NCI-H226 (cell line): ENCODE results near the gene MSRB3.
"Not testable (repeated sequence)": the region's sequence is repeated elsewhere in the genome, so short reads cannot be mapped to it uniquely, and the experiment has no call there.

ENCODE experiments used
- DNase-seq: peaks from one replicate; pipeline ENCODE4 v3.0.0-alpha.2; 2015

MSRB3 gene

DNA sequence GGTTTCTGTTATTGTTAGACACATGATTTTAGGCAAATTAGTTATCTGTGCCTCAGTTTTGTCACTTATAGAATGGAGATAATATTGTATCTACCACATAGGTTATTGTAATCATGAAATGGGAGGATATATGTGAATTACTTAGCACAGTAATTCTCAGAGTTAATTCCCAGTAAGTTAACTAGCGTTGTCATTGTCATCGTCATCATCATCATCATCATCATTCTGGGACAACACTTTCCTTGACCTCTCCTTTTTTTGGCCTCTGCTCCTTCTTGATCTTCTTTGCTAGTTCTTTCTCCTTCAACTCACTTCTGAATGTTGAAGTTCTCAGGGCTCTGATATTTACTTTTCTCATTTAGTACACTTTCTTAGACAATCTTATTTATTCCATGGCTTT is 13.8 kb downstream of the MSRB3 start:
- no peak for DNase-seq

DNA sequence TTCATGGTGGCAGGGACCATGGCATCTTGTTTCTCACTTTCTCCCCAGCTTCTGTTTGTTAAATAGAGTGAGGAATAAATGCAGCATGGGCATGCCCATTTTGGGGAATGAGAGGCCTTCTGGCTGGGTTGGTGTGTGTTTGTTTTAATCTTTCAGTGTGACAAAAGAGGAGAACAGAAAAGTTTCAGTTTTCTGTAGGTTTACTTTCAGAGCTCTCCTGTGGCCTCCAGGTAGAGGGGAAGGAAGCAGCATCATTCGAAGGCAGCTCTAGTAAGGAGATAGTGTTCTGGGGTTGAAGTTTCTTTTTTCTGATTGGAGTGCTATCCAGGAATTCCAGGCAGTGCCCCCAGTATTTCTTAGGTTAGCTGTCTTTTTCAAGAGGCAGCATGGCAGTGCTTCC is 15.3 kb downstream of the MSRB3 start:
- DNase-seq = no peak

DNA sequence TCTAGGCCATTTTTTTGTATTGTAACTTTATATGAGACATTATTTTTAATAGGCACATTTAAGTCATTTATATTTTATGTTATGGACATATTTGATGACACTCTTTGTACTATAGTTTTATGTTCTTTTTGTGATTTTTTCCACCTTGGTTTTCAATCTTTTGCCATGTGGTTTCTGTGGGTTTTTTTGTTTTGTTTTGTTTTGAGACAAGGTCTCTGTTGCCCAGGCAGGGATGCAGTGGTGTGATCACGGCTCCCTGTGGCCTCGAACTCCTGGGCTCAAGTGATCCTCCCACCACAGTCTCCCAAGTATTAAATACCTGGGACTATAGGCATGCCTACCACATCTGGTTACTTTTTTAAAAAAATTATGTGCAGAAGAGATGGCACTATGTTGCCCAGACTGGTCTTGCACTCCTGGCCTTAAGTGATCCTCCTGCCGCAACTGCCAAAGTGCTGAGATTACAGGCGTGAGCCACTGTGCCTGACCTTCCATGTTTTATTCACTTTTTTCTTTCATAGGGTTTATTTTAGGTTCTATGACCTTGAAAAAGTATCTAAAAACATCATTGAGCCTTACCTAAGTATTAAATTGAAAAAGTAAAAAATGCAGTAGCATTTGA is 16.3 kb downstream of the MSRB3 start:
- DNase-seq = no peak

DNA sequence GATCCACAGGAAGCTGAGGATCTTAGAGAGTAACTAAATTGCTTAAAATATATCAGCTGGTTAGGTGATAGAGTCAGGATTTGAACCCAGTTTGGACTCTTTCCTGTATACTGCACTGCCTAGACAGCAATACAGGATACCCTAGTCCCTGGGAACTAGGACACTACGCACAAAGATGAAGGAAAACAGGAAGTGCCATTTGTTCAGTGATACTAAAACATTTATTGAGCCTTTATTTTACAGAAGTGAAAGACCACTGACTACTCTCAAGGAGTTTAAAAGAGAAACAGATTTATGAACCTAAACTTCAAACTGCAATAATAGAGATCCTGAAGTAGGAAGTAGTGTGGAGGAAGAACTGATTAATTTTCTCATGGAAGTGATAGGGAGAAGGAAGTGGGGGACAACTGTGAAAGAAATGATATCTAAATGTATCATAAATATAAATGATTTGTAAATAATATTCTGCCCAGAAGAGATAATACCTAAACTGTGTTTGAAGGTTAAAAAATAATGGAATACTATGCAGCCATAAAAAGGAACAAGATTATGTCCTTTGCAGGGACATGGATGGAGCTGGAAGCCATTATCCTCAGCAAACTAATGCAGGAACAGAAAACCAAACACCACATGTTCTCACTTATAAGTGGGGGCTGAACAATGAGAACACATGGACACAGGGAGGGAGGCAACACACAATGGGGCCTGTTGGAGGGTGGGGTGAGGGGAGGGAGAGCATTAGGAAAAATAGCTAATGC is 18.2 kb downstream of the MSRB3 start:
- DNase-seq = no peak

DNA sequence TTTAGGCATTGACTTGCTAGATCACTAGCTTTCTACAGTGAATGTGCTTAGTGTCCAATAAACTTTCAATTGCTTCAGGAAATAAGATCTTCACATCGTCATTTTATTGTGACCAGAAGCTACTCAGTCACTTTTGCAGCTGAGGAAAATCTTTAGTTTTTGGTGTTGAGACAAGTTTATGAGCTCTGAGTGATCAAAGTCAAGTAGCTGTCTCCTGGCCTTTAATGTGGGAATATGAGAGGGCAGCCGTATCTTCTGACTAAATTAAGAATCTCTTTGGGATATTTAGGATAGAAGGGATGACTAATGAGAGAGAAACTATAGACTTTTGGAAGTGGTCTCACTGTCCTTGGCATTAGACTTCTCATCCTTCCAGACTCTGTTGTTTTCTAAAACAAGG is 21.6 kb downstream of the MSRB3 start:
- DNase-seq = no peak

DNA sequence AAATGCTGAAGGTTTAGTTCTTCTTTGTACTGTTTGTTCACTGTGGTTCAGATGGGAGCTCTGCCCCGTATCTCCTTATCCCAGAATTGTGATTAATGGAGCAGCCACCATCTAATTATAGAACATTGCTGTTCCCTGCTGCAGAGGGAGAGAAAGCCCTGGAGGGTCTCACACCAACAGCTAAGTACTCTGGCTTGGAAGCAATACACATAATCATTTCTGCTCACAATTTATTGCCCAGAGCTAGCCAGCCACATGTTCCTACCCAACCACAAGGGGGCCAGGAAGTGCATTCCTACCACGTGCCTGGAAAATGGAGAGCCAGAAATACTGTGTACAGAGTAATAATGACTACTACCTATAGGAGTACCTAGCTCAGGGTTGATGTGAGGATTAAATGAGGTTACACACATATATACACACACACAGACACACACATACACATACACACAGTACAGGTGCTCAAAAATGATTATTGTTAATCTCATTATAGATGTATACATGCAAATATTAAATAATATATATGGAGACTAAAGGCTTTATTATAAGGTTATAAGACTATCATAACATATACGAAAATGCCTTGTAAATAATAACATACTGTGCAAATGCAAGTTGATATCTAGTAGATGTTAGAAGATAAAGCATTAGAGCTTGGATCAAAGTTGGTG is 22.3 kb downstream of the MSRB3 start:
- DNase-seq = peak; percentile 37

DNA sequence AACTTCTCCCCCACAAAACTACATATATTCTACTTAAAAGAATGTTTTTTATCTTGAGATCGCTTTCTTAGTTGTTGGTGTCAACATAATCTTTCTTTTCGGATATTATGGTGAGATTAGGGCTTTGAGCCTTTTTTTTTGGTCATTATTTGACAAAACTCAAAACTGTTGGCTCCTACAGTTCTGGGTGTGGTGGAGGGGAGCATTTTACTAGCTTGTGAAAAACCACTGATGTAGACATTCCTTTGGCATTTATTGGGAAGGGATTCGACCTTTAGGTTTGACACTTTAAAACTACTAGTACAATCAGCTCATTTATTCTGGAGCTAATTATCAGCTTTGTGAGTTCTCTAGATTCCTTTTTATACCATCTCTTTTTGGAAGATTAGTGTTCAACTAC is 24.4 kb downstream of the MSRB3 start:
- no peak for DNase-seq

DNA sequence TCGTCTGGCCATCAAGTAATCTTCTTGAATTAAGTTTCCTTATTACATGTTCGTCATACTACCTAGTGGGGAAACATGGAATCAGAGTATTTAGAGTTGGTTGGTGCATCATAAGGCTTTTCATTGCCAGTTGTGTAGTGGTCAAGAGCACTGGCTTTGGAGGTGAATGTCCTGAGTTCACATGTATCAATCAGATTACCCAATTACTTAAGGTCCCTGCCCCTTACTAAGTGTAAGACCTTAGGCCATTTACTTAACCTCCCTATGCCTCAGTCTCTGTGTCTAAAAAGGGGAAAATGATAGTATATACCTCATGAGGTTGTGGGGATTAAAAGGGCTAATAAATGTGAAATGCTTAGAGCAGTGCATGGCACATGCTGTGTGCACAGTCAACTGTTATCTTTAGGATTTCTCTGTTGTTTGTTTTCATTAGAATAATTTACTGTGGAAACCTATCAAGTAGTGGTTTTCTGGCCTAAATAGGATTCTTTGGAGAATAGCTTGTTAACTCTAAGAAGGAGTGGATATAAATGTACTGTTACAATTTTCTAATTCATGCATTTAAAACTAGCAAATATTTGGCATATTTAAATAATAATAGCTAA is 27.0 kb downstream of the MSRB3 start:
- DNase-seq = no peak

DNA sequence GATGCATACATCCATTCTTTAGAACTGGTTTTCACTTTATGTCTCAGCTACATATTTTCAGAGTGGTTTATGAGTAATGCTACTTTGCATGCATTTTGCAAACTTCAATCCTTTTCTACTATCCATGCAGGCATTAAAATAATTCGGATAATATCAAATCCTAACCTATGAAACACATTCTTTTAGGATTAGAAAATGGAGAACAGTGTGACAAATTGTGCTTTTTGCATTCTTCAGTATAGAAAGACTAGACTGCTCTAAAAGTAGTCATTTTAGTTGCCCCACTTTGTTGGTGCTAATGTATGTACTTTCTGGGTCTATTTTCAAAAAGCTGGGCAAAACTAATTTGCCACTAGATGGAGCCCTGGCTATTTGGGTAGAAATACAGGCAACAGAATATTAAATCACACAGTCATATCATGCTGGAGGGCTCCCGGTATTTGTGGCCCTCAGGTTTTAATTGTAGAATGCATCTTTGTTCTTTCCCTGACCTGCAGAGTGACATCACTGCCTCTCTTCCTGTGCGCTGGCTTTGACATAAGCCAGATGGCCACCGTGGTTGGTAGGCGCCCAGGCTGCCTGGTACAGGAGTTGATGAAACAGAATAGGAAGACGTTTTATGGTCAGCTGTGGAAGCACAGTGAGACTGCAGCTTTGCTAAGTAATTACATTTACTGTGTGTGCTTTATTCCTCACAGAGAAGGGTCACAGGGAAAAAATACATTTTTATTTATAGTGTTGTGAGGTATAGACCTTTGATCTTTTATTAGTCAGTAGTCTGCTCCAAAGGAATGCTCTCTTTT is 28.1 kb downstream of the MSRB3 start:
- DNase-seq = peak; percentile 15

DNA sequence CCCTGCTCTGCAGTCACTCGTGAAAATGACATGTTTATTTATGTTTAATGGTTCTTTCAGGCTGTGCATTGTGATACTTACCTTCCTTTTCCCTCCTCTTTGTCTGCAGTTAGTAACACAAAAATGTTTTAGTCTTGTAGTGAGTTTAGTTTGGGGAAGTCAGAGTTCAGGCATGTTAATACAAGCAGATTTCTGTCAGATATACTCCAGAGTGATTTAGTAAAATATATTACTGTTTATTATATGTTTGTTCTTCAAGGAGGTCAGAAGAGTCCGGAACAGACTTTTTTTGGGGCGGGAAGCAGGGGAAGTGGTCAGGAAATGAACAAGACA is 28.7 kb downstream of the MSRB3 start:
- DNase-seq = no peak

DNA sequence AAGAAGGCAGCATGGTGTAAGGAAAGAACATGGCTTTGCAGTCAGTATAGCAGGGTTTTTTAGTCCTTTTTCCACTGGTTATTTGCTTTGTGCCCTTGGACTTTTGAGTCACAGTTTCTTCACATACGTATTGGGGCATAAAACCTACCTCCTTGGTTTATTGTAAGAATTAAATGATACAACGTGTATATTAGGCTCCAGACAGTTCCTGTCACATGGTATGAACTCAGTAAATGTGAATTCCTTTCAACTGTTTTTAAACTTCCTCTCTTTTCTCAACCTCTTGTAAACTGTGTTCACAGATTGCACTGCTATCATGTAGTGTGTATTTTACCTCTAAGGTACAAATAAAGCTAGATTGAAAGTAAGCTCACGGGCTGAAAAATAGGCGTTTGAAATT is 29.5 kb downstream of the MSRB3 start:
- DNase-seq = no peak

DNA sequence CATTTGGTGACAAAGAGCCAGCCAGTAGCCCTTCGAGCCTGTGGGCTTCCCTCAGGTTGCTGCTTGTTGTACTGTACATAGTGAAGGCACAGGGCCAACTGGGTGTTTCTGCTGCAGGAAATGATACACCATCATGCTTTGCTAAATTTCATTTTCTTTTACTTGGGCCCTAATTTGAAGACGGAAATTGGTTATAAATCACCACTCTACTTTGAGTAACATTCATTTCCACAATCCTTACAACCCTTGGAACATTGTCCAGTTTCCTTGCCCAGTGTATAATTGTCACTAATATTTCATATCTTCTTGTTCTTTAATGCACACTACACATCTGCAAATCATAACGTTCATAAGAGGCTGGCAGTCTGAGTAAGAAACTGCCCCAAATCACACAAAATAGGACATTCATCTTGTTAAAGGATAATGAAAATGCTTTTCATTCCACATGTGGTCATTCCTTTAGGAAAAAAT is 30.2 kb downstream of the MSRB3 start:
- no peak for DNase-seq

DNA sequence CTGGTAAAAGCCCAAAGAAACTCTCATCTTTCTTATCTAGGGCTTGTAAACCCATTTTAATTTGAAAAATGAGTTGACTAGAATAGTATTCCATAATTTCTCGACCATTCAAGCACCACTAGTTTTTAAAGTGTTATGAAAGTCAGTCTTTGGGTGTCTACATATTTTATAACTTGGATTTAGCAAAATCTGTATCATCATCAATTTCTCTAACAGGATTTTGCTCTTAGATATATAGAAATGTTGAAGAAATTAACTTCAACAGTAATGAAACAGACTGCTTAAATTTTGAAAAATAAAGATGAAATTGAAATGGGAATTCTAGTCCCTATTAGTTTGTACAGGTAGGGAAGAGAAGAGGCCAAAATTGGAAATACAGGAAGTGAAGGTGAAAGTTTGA is 32.8 kb downstream of the MSRB3 start:
- DNase-seq = no peak

DNA sequence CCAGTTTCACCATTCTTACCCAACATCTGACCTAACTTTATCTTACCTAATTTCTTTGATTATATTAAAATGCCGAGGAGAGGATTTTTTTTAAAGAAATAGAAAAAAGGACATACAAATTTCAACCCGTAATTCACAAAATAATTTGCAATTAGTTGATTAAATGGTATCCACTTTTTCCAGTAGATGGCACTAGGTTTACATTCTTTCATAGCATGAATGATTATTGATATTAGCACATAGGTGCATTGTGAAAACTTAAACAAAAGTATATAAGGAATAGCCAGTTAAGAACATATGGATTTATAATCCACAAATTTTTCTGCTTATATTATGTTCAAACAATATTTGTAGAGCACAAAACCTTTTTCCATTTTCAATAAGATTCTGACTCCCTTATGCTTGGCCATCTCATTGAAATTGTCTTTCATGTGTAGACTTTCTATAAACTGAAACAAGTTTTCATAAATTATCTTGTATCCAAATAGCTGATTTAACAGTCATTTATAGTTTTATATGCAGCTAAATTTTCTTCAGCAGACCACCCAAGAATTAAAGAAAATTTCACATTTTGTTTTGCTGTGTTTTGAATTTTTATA is 35.3 kb downstream of the MSRB3 start:
- peak; percentile 14 for DNase-seq

DNA sequence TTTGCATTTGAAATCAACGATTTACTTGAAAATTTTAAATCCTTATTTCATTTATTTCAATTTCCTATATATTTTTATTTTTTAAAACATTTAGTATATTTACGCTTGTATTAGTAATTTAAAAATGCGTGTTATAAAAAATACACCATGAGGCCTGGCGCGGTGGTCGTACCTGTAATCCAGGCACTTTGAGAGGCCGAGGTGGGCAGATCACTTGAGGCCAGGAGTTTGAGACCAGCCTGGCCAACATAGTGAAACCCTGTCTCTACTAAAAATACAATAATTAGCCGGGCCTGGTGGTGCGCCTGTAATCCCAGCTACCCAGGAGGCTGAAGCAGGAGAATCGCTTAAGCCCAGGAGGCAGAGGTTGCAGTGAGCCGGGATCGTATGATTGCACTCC is 36.8 kb downstream of the MSRB3 start:
- DNase-seq = not testable (repeated sequence)

DNA sequence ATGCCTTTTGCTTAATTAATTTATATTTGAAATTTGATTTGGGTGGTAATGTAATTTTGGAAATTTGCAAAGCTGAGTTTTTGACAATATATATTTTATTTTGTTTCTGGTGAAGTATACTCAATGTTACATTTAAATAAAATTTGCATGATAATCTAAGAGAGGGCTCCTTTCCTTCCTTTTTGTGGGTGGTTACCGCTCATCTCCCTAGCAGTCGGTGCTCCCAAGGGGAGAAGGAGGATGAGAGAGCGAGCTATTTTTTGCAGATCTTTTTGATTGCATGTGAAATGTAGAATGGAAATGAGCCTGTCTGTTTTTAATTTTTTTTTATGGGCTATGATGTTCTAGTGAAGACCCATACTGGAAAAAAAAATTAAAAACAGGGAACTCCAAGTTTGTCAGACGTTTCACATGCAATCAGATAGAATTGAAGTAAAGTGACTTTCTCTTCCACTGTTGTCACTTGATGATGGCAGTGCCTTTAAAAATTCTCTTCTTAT is 39.8 kb downstream of the MSRB3 start:
- DNase-seq = no peak

DNA sequence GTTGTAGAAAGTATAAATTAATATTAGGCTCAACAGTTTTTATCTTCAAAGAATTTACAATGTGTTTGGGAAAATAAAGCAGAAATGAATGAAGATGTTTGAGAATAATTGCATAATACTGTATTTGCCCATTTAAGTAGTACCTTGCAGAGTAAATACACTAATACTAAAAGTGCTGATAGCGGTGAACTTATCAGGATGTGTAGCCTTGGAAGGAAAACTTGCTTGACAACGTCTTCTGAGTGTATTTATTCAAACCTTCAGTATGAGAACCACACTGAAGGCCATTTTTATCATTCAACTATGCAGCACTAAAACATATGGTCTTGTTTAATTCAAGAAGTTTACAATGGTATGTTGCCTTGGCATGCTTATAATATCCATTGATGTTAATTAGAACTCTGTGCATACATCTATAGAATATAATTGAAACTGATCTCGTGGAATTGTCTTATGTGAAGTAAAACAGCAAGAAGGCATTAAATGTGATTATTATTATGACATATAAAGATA is 41.3 kb downstream of the MSRB3 start:
- DNase-seq = no peak

DNA sequence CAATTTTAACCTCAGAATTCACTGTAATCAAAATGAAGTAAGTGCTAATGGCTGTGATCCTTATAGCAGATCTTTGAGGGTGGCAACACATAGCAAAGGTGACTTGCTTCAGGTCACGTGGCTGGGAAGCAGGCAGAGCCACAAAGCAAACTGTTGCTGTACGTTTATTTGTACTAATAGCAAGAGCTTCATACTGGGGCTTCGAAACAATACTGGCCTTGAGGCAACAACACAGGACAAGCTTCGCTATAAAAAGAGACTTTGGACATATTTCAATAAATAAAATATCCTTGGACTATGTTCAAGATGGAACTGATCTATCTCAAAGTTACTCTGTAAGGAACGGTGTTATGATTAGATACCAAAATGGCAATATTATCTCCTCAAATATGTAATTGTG is 44.6 kb downstream of the MSRB3 start:
- no peak for DNase-seq

DNA sequence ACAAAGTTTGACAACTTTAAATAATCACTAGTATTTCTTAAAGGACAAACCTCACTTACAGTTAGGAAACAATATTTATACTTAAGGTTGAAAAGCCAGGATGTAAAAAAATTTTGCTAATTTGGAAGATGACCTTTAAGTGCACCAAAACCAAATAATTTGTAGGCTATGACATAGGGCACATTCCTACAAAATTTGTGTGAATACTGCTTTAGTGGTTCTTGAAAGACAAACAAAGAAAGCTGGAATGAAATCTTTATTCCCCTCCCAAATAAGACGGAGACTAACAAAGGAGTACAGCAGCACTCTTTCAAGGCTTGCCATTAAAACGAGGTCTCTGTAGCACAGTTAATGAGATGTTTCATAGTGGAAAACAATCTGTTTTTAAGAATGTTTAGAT is 45.6 kb downstream of the MSRB3 start:
- DNase-seq = no peak

DNA sequence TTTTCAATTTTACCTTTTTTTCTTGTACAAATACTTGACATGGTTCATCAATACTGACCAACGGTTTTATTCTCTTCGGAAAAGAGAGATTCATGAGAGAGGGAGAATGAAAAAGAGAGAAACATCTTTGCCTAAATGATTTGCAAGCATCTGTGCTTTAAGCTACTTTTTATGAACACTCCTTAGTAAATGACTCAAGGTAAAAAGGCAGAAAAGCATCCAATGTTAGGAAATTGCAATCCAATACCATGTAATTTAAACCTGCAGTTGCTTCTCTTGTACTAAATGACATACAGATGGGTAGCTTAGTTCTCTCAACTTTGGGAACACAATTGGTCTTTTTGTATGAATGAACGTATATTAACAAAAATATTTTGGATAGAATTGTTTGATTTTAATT is 46.1 kb downstream of the MSRB3 start:
- DNase-seq = no peak

DNA sequence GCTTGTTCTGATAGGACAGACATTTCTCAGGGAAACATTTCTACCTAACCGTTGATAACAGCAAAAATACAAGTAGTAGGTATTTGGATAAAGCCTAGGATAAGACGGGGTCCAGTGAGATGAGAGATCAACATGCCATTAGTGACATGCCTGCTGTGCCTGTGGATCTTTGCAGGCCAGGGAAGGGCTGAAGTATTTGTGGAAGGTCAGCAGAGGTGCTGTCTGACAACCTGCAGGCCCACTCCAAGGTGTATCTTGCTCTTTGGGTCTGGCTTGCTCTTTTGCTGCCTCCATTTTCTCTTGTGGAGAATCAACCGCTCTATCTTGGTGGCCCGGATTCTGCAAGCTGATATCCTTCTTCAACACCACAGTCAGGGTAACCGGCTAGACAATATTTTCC is 46.7 kb downstream of the MSRB3 start:
- DNase-seq = no peak

DNA sequence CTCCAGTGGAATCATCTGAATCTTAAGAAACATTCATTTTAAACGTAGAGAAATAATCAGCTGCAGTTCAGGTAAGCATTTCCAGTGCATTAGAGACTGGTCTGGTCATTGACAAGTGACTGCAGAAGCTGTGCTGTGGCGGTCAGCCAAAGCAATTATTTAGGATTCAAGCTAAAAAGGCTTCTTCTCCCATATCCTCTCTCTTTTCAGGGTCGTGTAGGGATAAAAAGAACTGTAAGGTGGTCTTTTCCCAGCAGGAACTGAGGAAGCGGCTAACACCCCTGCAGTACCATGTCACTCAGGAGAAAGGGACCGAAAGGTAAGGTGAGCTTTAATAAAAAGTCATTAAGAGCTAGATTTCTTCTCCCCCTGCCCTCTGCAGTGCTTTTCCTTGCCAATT is 48.1 kb downstream of the MSRB3 start:
- no peak for DNase-seq
